ENCODE data around the gene STS. TPM values are rescaled to one million over a fixed set of nuclear protein-coding genes. Genes with fewer than 3 reads are reported as not detected.

Gene STS
- total RNA-seq, 2 donors from 2014 or later = 15.1 to 20.0 TPM

DNA sequence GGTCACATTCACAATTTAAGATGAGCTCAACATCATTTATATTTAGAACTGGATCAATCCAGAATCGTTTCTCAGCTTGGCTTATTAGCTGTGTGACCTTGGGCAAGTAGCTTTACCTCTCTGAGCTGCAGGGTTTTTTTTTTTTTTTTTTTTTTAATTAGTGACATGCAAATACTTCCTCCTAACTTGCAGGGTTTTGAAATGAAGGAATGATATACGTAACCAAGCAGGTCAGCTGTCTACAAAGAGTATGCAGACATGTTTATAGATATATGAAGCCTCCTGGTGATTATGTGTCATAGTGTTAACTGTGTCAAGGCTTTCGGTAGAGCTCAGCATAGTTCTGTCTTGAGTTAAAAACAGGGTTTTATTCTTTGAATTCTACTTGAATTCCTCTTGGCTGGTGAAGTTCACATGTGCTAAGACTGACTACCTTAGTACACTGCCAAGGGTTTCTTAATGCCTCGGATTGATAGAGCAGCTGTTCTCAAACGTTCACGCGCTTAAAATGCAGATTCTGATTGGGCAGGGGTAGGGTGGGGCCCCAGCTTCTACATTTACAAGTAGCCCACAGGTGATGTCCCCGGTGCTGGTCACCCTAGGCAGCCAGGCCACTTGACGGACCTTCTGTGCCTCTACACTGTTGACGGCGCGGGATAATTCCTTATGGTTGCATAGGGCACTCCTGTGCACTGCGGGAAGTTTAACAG is 654 bp upstream of the STS start:
- H3K4me1 ChIP-seq = peaks cover 7% of the 10 kb centered on the region
- no peaks in the 10 kb centered on the region for H3K9me3 ChIP-seq
- intact Hi-C loops (cut with DNase I) = no loop called here
- peak overlapping the region; percentile 87 for H3K4me3 ChIP-seq
- peak overlapping the region; percentile 87 to 96 for H3K9ac ChIP-seq (ENCODE audit: low read depth in 2 of 2, low read length in 2 of 2)
- peak; percentile 80 for DNase-seq
- H3K27ac ChIP-seq = peak overlapping the region; percentile 91
- H3K36me3 ChIP-seq = no peaks in the 10 kb centered on the region
- no peaks in the 10 kb centered on the region for H3K27me3 ChIP-seq
- TF ChIP-seq, protein P1, sequence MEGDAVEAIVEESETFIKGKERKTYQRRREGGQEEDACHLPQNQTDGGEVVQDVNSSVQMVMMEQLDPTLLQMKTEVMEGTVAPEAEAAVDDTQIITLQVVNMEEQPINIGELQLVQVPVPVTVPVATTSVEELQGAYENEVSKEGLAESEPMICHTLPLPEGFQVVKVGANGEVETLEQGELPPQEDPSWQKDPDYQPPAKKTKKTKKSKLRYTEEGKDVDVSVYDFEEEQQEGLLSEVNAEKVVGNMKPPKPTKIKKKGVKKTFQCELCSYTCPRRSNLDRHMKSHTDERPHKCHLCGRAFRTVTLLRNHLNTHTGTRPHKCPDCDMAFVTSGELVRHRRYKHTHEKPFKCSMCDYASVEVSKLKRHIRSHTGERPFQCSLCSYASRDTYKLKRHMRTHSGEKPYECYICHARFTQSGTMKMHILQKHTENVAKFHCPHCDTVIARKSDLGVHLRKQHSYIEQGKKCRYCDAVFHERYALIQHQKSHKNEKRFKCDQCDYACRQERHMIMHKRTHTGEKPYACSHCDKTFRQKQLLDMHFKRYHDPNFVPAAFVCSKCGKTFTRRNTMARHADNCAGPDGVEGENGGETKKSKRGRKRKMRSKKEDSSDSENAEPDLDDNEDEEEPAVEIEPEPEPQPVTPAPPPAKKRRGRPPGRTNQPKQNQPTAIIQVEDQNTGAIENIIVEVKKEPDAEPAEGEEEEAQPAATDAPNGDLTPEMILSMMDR (IDR thresholded peaks at IDR 0.05) = no peak

DNA sequence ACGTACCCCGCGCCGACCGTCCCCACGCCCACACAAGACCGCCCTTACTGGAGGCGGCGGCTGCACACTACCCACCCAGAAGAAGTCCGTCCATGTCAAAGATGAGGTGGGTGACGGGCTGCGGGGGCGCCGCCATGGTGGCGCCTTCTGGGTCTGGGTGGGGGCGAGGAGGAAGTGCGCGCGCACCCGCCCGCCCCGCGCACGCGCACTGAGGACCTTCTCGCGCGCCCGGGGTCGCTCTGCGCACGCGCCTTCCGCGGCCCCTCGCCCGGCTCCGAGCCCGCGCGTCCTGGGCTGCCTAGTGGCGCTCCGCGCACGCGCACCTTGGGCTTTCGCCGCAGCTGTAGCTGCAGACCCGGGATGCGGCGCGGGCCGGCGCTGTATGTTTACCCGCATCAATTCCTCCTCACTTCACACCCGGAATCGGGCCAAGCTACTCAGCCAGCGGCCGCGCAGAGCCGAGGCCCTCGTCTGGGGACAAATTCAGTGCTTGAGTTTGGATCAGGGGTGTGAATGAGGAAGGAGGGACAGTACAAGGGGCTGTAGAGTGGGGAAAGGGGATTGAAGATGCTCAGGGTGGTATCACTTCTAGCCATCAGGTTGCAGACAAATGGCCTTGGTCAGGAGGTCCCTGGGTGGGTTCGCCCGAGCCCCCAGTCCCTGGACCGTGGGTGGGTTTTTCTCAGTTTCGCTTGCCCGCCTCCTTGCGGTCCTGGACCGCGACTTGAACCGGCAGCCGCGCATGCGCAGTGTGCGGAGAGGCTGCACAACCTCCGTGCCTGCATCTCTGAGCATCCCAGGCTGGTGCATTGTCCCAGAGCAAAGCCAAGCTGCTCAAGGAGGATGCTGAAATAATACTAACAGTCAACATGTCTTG is 704 bp downstream of the STS start, which contains the start of gene PUDP:
Gene PUDP, minus strand, starts transcription at position 176 of the 877 bp plus-strand sequence. Its CDS starts 40 bp downstream, at position 136.
- peak; percentile 88 for DNase-seq
- peak within 1 kb of the TSS; percentile 87 to 96 for H3K9ac ChIP-seq (ENCODE audit: low read depth in 2 of 2, low read length in 2 of 2)
- TF ChIP-seq, protein P1 (IDR thresholded peaks at IDR 0.05) = no peak
- H3K4me3 ChIP-seq = peak within 1 kb of the TSS; percentile 87
- no peaks in the 10 kb centered on the region for H3K36me3 ChIP-seq
- H3K27ac ChIP-seq = peak within 1 kb of the TSS; percentile 91
- H3K9me3 ChIP-seq = no peaks in the 10 kb centered on the region
- no peaks in the 10 kb centered on the region for H3K27me3 ChIP-seq
- intact Hi-C loops (cut with DNase I) = no loop called here
- H3K4me1 ChIP-seq = peaks cover 7% of the 10 kb centered on the region

DNA sequence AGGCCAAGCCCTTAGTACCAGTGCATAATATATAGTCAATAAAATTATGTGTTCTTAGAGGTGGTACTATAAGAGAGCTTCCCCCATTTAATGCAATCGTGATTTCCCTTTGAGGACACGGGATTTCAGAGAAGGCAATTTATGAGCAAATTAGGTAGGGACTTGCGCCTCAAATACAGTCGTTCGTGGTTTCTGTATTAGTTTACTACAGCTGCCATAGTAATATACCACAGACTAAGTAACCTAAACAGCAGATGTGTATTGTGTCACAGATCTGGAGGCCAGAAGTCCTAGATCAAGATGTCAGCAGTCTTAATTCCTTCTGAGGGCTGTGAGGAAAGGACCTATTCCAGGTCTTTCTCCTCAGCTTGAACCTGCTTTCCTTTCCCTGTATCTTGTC is 1.9 kb downstream of the STS start:
- H3K4me1 ChIP-seq = peaks cover 7% of the 10 kb centered on the region
- H3K9me3 ChIP-seq = no peaks in the 10 kb centered on the region
- no peak overlapping the region for H3K9ac ChIP-seq (ENCODE audit: low read depth in 2 of 2, low read length in 2 of 2)
- TF ChIP-seq, protein P1 (IDR thresholded peaks at IDR 0.05) = no peak
- intact Hi-C loops (cut with DNase I) = no loop called here
- no peak for DNase-seq
- H3K36me3 ChIP-seq = no peaks in the 10 kb centered on the region
- H3K27me3 ChIP-seq = no peaks in the 10 kb centered on the region
- no peak overlapping the region for H3K4me3 ChIP-seq
- no peak overlapping the region for H3K27ac ChIP-seq

DNA sequence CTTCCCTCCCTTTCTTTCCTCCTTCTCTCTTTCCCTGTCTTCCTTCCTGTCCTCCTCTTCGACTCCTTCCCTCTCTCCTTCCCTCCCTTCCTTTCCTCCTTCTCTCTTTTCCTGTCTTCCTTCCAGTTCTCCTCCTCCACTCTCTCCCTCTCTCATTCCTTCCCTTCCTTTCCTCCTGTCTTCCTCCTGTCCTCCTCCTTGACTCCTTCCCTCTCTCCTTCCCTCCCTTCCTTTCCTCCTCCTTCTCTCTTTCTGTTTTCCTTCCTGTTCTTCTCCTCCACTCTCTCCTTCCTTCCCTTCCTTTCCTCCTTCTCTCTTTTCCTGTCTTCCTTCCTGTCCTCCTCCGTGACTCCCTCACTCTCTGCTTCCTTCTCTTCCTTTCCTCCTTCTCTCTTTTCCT is 5.7 kb downstream of the STS start:
- no peaks in the 10 kb centered on the region for H3K27me3 ChIP-seq
- H3K27ac ChIP-seq = no peak overlapping the region
- no peaks in the 10 kb centered on the region for H3K36me3 ChIP-seq
- TF ChIP-seq, protein P1 (IDR thresholded peaks at IDR 0.05) = no peak
- no peak overlapping the region for H3K9ac ChIP-seq (ENCODE audit: low read depth in 2 of 2, low read length in 2 of 2)
- no peaks in the 10 kb centered on the region for H3K4me1 ChIP-seq
- H3K4me3 ChIP-seq = no peak overlapping the region
- intact Hi-C loops (cut with DNase I) = no loop called here
- DNase-seq = no peak
- no peaks in the 10 kb centered on the region for H3K9me3 ChIP-seq

DNA sequence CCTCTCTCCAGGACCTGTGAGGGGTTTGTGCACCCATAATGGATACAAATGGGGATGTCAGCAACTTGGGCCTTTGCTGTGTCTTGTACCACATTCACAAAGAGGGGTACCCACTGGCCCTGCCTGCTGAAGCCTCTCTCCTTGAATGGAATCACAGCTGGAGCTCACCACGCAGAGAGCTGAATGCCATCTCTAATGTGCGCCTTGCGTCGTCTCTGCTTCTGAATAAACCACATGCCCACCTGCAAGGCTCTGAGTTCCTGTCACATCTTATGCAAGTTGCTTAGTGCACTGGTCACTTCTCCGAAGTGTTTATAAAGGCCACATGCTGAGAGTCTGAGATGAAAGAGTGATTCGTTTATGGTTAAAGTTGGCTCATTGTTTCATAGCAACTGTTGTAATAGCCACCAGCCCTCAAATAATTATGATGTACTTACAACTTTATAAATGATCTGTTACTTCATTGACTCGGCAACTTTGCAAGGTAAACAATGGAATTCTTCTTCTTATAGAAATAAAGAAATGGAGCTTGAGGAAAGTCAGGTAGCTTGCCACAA is 6.6 kb downstream of the STS start:
- no peak for DNase-seq
- H3K27ac ChIP-seq = no peak overlapping the region
- H3K9ac ChIP-seq (ENCODE audit: low read depth in 2 of 2, low read length in 2 of 2) = no peak overlapping the region
- no peaks in the 10 kb centered on the region for H3K27me3 ChIP-seq
- no peaks in the 10 kb centered on the region for H3K9me3 ChIP-seq
- TF ChIP-seq, protein P1 (IDR thresholded peaks at IDR 0.05) = no peak
- intact Hi-C loops (cut with DNase I) = no loop called here
- H3K4me1 ChIP-seq = no peaks in the 10 kb centered on the region
- H3K36me3 ChIP-seq = no peaks in the 10 kb centered on the region
- H3K4me3 ChIP-seq = no peak overlapping the region

Measured in colonic mucosa (tissue), 4 donors.